Activated B cell treated with CpG ODN at 0.5 μM for 24 hours (primary cell): ENCODE results near the gene CTIF. TPM values are rescaled to one million over a fixed set of nuclear protein-coding genes. Genes with fewer than 3 reads are reported as not detected.

Experiments used
- ATAC-seq: fragments of 200-7000 bp; cut with Tn5 transposase; one replicate; pipeline ENCODE4 v1.10.0; 2021; ENCODE audit warnings: low read depth, mild to moderate bottlenecking, moderate library complexity
- CTCF ChIA-PET: fragments of 350-600 bp; sonication (Branson Sonifier 250); formaldehyde crosslinking; loops from one replicate; lab custom pipeline; 2021; ENCODE audit warnings: antibody characterized with exemption; lab: Charles Lee
- POLR2A ChIA-PET: fragments of 350-600 bp; sonication (Branson Sonifier 250); formaldehyde crosslinking; loops from one replicate; lab custom pipeline; 2021; ENCODE audit warnings: antibody characterized with exemption; lab: Charles Lee
- DNase-seq: peaks from one replicate; pipeline ENCODE4 v3.0.0; 2022
- H3K27ac Mint-ChIP-seq: one replicate; pipeline ENCODE4 v1.8.0; 2020; ENCODE audit warnings: mixed read lengths
- H3K27me3 Mint-ChIP-seq: one replicate; pipeline ENCODE4 v1.8.0; 2021; ENCODE audit warnings: mixed read lengths
- H3K36me3 Mint-ChIP-seq: one replicate; pipeline ENCODE4 v1.8.0; 2021; ENCODE audit warnings: low read depth, mixed read lengths
- H3K4me1 Mint-ChIP-seq: one replicate; pipeline ENCODE4 v1.8.0; 2021; ENCODE audit warnings: mixed read lengths
- H3K4me3 Mint-ChIP-seq: one replicate; pipeline ENCODE4 v1.8.0; 2020; ENCODE audit warnings: mild to moderate bottlenecking, mixed read lengths
- H3K9me3 Mint-ChIP-seq: one replicate; pipeline ENCODE4 v1.8.0; 2020; ENCODE audit warnings: mixed read lengths
- intact Hi-C: fragments of 100-400 bp; cut with micrococcal nuclease; formaldehyde crosslinking; loops from one replicate; pipeline ENCODE4 v1.15.1; 2024
- total RNA-seq: library from RNA; stranded (reverse); gene quantifications from 2 replicates; pipeline ENCODE4 v1.2.3, GENCODE V29; 2022
- TF ChIP-seq, protein P1 (sequence below): fragments of 200-600 bp; IDR thresholded peaks from one replicate; pipeline ENCODE4 v1.8.0; 2022; ENCODE audit warnings: antibody characterized with exemption, mild to moderate bottlenecking

CTIF gene
- total RNA-seq, 1 donor from 2014 or later = 9.3 TPM

DNA sequence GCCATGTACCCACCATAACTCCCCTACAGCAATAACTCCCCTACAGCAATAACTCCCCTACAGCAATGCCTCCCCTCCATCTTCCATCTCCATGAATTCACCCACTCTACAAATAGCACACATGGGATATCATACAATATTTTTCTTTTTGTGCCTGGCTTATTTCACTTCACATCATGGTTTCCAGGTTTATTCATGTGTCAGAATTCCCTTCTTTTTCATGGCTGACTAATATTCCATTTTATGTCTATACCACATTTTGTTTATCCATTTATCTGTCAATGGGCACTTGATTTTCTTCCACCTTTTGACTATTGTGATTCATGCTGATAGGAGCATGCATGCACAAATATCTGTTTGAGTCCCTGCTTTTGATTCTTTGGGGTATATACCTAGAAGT, 233.6 kb downstream of the CTIF start:
- intact Hi-C loops = loop anchor here (10.0 kb wide), 2 partner anchors 472 to 672 kb away; no protein-coding TSS in a partner anchor
- DNase-seq (no peak), ATAC-seq (no peak)
- H3K36me3 Mint-ChIP-seq = no peaks in the 10 kb centered on the region
- H3K27me3 Mint-ChIP-seq = peaks cover 4% of the 10 kb centered on the region
- CTCF ChIA-PET = no interaction called here
- TF ChIP-seq, protein P1, sequence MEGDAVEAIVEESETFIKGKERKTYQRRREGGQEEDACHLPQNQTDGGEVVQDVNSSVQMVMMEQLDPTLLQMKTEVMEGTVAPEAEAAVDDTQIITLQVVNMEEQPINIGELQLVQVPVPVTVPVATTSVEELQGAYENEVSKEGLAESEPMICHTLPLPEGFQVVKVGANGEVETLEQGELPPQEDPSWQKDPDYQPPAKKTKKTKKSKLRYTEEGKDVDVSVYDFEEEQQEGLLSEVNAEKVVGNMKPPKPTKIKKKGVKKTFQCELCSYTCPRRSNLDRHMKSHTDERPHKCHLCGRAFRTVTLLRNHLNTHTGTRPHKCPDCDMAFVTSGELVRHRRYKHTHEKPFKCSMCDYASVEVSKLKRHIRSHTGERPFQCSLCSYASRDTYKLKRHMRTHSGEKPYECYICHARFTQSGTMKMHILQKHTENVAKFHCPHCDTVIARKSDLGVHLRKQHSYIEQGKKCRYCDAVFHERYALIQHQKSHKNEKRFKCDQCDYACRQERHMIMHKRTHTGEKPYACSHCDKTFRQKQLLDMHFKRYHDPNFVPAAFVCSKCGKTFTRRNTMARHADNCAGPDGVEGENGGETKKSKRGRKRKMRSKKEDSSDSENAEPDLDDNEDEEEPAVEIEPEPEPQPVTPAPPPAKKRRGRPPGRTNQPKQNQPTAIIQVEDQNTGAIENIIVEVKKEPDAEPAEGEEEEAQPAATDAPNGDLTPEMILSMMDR = no peak
- POLR2A ChIA-PET = no interaction called here
- H3K27ac Mint-ChIP-seq = no peak overlapping the region
- peaks cover 4% of the 10 kb centered on the region for H3K9me3 Mint-ChIP-seq
- no peak overlapping the region for H3K4me3 Mint-ChIP-seq
- no peaks in the 10 kb centered on the region for H3K4me1 Mint-ChIP-seq

DNA sequence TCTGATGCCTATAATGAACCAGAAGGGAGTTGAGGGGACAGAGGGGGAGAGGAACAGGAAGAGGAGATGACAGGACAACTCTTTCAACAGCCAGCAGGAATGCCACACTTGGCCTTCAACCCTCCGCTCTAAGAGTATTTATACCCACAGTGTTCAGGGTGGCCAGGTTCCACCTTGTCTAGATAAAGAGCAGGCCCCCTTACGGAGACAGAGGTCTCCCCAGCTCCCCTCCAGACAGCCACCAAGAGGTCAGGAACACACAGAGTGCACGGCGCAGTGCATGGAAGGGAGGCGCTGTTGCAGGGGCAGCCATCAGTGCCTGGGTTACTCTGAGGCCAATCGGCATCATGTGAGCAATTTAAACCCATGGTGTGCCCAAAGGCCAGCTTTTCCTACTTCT, 235.0 kb downstream of the CTIF start:
- H3K4me1 Mint-ChIP-seq = no peaks in the 10 kb centered on the region
- DNase-seq (no peak), ATAC-seq (no peak)
- H3K36me3 Mint-ChIP-seq = no peaks in the 10 kb centered on the region
- no peak overlapping the region for H3K4me3 Mint-ChIP-seq
- H3K27ac Mint-ChIP-seq = no peak overlapping the region
- H3K9me3 Mint-ChIP-seq = peaks cover 4% of the 10 kb centered on the region
- ChIA-PET CTCF (interaction anchor here (1.8 kb wide), 1 partner anchor 268 kb away, joined by 6 read pairs; no protein-coding TSS in a partner anchor), POLR2A (interaction anchor here (0.5 to 0.6 kb wide), 2 partner anchors 67 to 155 kb away, joined by 5 to 7 read pairs; no protein-coding TSS in a partner anchor)
- intact Hi-C loops = loop anchor here (10.0 kb wide), 2 partner anchors 471 to 671 kb away; no protein-coding TSS in a partner anchor
- peaks cover 4% of the 10 kb centered on the region for H3K27me3 Mint-ChIP-seq
- TF ChIP-seq, protein P1 = no peak

DNA sequence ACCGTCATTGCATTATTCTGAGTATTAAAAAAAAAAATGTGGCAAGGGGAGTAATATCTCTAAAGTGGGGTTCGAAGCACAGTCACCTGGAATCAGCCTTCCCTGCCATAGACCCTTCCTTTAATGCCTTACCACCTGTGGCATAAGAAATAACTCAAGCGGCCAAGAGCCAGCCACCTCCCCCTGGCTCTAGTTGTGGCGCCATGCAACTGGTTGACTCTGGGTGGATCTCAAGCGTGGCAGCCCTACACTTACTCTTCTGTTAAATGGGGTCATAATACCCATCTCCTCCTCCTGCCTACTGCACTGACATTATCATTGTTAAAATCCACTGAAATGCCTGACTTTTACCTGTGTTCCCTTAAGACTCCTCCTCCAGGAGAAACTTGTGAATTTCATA, 236.1 kb downstream of the CTIF start:
- DNase-seq (no peak), ATAC-seq (no peak)
- Mint-ChIP-seq H3K9me3 (peaks cover 4% of the 10 kb centered on the region), H3K4me3 (no peak overlapping the region), H3K27ac (no peak overlapping the region), H3K36me3 (no peaks in the 10 kb centered on the region), H3K4me1 (peaks cover 3% of the 10 kb centered on the region), H3K27me3 (peaks cover 4% of the 10 kb centered on the region)
- POLR2A ChIA-PET = no interaction called here
- CTCF ChIA-PET = interaction anchor here (1.8 kb wide), 1 partner anchor 267 kb away, joined by 6 read pairs; no protein-coding TSS in a partner anchor
- intact Hi-C loops = loop anchor here (10.0 kb wide), 2 partner anchors 470 to 670 kb away; no protein-coding TSS in a partner anchor
- TF ChIP-seq, protein P1 = no peak

DNA sequence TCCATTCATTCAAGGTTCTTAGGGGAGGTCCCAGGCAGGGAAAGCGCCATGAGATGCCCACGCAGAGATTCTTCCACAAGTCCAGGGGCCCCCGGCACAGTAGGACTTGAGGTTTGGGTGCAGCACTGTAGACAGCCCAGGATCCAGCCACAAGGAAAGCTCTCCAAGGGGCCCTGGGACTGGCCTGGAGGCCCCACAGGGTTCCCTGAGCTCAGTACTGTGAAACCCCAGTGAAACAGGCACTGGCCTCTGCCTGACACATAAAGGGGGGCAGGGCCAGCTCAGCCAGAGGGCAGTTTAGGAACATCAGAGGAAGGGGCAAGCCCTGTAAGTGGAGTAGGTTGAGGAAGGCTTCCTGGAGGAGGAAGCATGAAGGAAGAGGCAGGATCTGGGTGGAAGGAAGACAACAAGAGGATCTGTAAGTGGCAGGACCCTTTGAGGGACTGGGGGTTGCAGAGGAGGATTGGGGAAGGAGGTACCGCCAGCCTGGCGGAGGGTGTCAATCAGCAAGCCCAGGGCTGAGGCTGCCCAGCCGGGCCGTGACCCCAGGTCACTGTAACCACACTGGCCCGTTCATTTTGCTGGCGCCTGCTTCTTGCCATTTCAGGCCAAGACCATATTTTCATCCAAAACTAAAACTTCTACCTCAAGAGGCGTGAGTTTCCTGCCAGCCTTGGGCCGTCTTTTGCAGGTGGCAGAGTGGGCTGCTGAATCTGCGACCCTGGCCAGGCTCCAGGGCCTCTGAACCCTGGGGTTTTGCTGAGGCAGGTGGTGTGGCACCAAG, 236.7 kb downstream of the CTIF start:
- ATAC-seq (no peak), DNase-seq (no peak)
- Mint-ChIP-seq H3K9me3 (peaks cover 4% of the 10 kb centered on the region), H3K36me3 (no peaks in the 10 kb centered on the region), H3K4me1 (peaks cover 3% of the 10 kb centered on the region), H3K27ac (no peak overlapping the region), H3K27me3 (peaks cover 4% of the 10 kb centered on the region), H3K4me3 (no peak overlapping the region)
- TF ChIP-seq, protein P1 = no peak
- ChIA-PET POLR2A (interaction anchor here (1.3 kb wide), 1 partner anchor 177 kb away, joined by 4 read pairs; no protein-coding TSS in a partner anchor), CTCF (interaction anchor here (1.2 to 3.9 kb wide), 4 partner anchors 20 to 404 kb away, joined by 3 to 15 read pairs (median 6); no protein-coding TSS in a partner anchor)
- intact Hi-C loops = loop anchor here (2.0 to 10.0 kb wide), 4 partner anchors 101 to 669 kb away; no protein-coding TSS in a partner anchor

DNA sequence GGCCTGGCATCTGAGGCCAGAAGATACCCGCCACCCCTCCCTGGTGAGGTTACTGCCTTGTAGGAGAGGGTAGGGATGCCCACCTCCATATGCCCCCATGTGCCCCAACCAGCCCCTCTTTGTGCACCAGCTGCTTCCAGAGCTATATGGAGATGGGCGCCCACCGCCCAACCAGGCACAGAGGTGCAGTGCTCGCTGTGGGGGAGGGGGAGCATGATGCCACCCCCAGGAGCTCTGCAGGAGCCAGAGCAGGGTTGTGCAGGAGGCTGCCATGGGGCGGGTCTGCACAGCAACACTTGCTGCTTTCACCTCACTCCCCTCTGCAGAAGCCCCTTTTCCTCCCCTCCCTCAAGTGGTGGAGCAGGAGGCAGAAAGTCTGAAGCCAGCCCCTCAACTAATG, 237.3 kb downstream of the CTIF start:
- intact Hi-C loops = loop anchor here (2.0 to 10.0 kb wide), 4 partner anchors 101 to 669 kb away; no protein-coding TSS in a partner anchor
- POLR2A ChIA-PET = interaction anchor here (1.3 to 1.4 kb wide), 2 partner anchors 137 to 176 kb away, joined by 3 to 4 read pairs; no protein-coding TSS in a partner anchor
- DNase-seq (no peak), ATAC-seq (no peak)
- CTCF ChIA-PET = interaction anchor here (0.7 to 3.9 kb wide), 11 partner anchors 7 to 416 kb away, joined by 3 to 29 read pairs (median 4); no protein-coding TSS in a partner anchor
- no peak overlapping the region for H3K27ac Mint-ChIP-seq
- no peaks in the 10 kb centered on the region for H3K36me3 Mint-ChIP-seq
- peaks cover 8% of the 10 kb centered on the region for H3K4me1 Mint-ChIP-seq
- H3K27me3 Mint-ChIP-seq = peaks cover 2% of the 10 kb centered on the region
- H3K4me3 Mint-ChIP-seq = no peak overlapping the region
- peaks cover 4% of the 10 kb centered on the region for H3K9me3 Mint-ChIP-seq
- TF ChIP-seq, protein P1 = no peak
